ENCODE measurements around the gene RTN4R.

RTN4R gene

GRCh38 chr22:20244691-20245576, 23.2 kb downstream of the RTN4R start:
- Histone ChIP-seq H3K9me3 (ENCODE audit: low read length) (no peaks in the 10 kb centered on the region), H3K4me3 (ENCODE audit: low read depth, low read length, poor library complexity, severe bottlenecking) (no peak overlapping the region), H3K9me2 (ENCODE audit: low read depth, low read length) (no peaks in the 10 kb centered on the region), H2AFZ (ENCODE audit: low read length) (no peak overlapping the region), H4K20me1 (ENCODE audit: insufficient read depth, low read length) (no peaks in the 10 kb centered on the region), H3K36me3 (ENCODE audit: insufficient read depth, low read length) (no peaks in the 10 kb centered on the region), H3F3A (ENCODE audit: insufficient read depth, low read length) (no peaks in the 10 kb centered on the region), H3K79me2 (ENCODE audit: insufficient read depth, low read length) (no peaks in the 10 kb centered on the region), H3K4me1 (ENCODE audit: insufficient read depth, low read length, severe bottlenecking) (no peaks in the 10 kb centered on the region), H3K27ac (ENCODE audit: low read depth, low read length, poor library complexity, severe bottlenecking) (no peak overlapping the region), H3K4me2 (ENCODE audit: low read length) (no peak overlapping the region), H3K27me3 (ENCODE audit: insufficient read depth, low read length) (peaks cover 5% of the 10 kb centered on the region), H3K9ac (ENCODE audit: low read length) (no peak overlapping the region)
- no peak for TF ChIP-seq CTCF (IDR thresholded peaks at IDR 0.05; ENCODE audit: low read length)
- no peak for TF ChIP-seq EZH2 (IDR thresholded peaks at IDR 0.05; ENCODE audit: borderline replicate concordance, low read length)

GRCh38 chr22:20244250-20244648, 23.9 kb downstream of the RTN4R start:
- Histone ChIP-seq H2AFZ (ENCODE audit: low read length) (no peak overlapping the region), H3F3A (ENCODE audit: insufficient read depth, low read length) (no peaks in the 10 kb centered on the region), H3K4me1 (ENCODE audit: insufficient read depth, low read length, severe bottlenecking) (no peaks in the 10 kb centered on the region), H3K4me2 (ENCODE audit: low read length) (no peak overlapping the region), H3K27ac (ENCODE audit: low read depth, low read length, poor library complexity, severe bottlenecking) (no peak overlapping the region), H3K79me2 (ENCODE audit: insufficient read depth, low read length) (no peaks in the 10 kb centered on the region), H3K36me3 (ENCODE audit: insufficient read depth, low read length) (no peaks in the 10 kb centered on the region), H3K4me3 (ENCODE audit: low read depth, low read length, poor library complexity, severe bottlenecking) (no peak overlapping the region), H3K9me2 (ENCODE audit: low read depth, low read length) (no peaks in the 10 kb centered on the region), H3K27me3 (ENCODE audit: insufficient read depth, low read length) (peaks cover 10% of the 10 kb centered on the region), H3K9me3 (ENCODE audit: low read length) (no peaks in the 10 kb centered on the region), H3K9ac (ENCODE audit: low read length) (no peak overlapping the region), H4K20me1 (ENCODE audit: insufficient read depth, low read length) (no peaks in the 10 kb centered on the region)
- TF ChIP-seq CTCF (IDR thresholded peaks at IDR 0.05; ENCODE audit: low read length) (no peak), EZH2 (IDR thresholded peaks at IDR 0.05; ENCODE audit: borderline replicate concordance, low read length) (no peak)

GRCh38 chr22:20243537-20244249, 24.4 kb downstream of the RTN4R start:
- no peak overlapping the region for H3K27ac ChIP-seq (ENCODE audit: low read depth, low read length, poor library complexity, severe bottlenecking)
- H3K9me3 ChIP-seq (ENCODE audit: low read length), result no peaks in the 10 kb centered on the region
- no peaks in the 10 kb centered on the region for H3K79me2 ChIP-seq (ENCODE audit: insufficient read depth, low read length)
- no peaks in the 10 kb centered on the region for H3K4me1 ChIP-seq (ENCODE audit: insufficient read depth, low read length, severe bottlenecking)
- H3K4me2 ChIP-seq (ENCODE audit: low read length), result no peak overlapping the region
- H3K27me3 ChIP-seq (ENCODE audit: insufficient read depth, low read length), result peaks cover 12% of the 10 kb centered on the region
- no peaks in the 10 kb centered on the region for H3K36me3 ChIP-seq (ENCODE audit: insufficient read depth, low read length)
- no peak overlapping the region for H3K4me3 ChIP-seq (ENCODE audit: low read depth, low read length, poor library complexity, severe bottlenecking)
- TF ChIP-seq CTCF (IDR thresholded peaks at IDR 0.05; ENCODE audit: low read length) (no peak), EZH2 (IDR thresholded peaks at IDR 0.05; ENCODE audit: borderline replicate concordance, low read length) (no peak)
- H2AFZ ChIP-seq (ENCODE audit: low read length), result no peak overlapping the region
- no peaks in the 10 kb centered on the region for H4K20me1 ChIP-seq (ENCODE audit: insufficient read depth, low read length)
- H3K9ac ChIP-seq (ENCODE audit: low read length), result no peak overlapping the region
- H3F3A ChIP-seq (ENCODE audit: insufficient read depth, low read length), result no peaks in the 10 kb centered on the region
- H3K9me2 ChIP-seq (ENCODE audit: low read depth, low read length), result no peaks in the 10 kb centered on the region
